Loucy (cell line): ENCODE results near the gene KLHL30.

Source experiments
- EZH2phosphoT487 ChIP-seq: fragments of 200-600 bp; IDR thresholded peaks from 2 replicates; pipeline ENCODE4 v1.6.1; 2018; ENCODE audit warnings: antibody characterized with exemption, mild to moderate bottlenecking, moderate library complexity, borderline replicate concordance
- TF ChIP-seq, protein P1 (sequence below): fragments of 200-600 bp; sonication (generic); conservative IDR thresholded peaks from 2 replicates; pipeline ENCODE4 v1.5.1; 2014; ENCODE audit warnings: mild to moderate bottlenecking, antibody characterized with exemption, low read length

DNA sequence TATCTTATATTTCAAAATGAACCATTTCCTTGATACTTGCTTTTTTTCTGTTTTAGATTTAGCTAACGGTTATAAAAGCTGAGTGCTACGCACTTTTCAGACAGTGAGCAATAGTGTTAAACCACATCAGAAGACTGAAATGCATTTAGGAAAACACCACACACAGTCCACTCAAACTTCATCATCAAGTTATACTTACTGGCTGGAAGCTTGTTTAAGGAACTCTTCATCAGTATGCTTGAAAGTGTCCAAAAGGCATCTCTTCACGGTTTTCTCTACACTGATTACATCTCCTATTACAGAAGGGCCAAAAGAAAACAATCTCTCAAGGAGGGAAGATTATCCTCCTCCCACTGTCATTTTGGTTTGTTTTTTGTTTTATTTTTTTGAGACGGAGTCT, 45.4 kb downstream of the KLHL30 start:
- TF ChIP-seq, protein P1, sequence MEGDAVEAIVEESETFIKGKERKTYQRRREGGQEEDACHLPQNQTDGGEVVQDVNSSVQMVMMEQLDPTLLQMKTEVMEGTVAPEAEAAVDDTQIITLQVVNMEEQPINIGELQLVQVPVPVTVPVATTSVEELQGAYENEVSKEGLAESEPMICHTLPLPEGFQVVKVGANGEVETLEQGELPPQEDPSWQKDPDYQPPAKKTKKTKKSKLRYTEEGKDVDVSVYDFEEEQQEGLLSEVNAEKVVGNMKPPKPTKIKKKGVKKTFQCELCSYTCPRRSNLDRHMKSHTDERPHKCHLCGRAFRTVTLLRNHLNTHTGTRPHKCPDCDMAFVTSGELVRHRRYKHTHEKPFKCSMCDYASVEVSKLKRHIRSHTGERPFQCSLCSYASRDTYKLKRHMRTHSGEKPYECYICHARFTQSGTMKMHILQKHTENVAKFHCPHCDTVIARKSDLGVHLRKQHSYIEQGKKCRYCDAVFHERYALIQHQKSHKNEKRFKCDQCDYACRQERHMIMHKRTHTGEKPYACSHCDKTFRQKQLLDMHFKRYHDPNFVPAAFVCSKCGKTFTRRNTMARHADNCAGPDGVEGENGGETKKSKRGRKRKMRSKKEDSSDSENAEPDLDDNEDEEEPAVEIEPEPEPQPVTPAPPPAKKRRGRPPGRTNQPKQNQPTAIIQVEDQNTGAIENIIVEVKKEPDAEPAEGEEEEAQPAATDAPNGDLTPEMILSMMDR: no peak
- no peak for TF ChIP-seq EZH2phosphoT487
